Measurements from ENCODE around the gene GPR84.

- TF ChIP-seq EZH2 (IDR thresholded peaks at IDR 0.05; ENCODE audit: borderline replicate concordance, low read depth, low read length, severe bottlenecking) (no peak), CTCF (IDR thresholded peaks at IDR 0.05; ENCODE audit: borderline replicate concordance, extremely low read depth, low read length, poor library complexity, severe bottlenecking) (no peak)
Observed at GRCh38 chr12:54387114-54387467, 22.8 kb upstream of the GPR84 start.

All from DND-41 (cell line).